ENCODE data around the gene PADI6. TPM values are rescaled to one million over a fixed set of nuclear protein-coding genes. Genes with fewer than 3 reads are reported as not detected.

Gene PADI6
- total and polyA plus RNA-seq, 2 donors (not counting 1 experiment from before 2014, with no cell fraction given), result 0.04 TPM; not detected in 1

DNA sequence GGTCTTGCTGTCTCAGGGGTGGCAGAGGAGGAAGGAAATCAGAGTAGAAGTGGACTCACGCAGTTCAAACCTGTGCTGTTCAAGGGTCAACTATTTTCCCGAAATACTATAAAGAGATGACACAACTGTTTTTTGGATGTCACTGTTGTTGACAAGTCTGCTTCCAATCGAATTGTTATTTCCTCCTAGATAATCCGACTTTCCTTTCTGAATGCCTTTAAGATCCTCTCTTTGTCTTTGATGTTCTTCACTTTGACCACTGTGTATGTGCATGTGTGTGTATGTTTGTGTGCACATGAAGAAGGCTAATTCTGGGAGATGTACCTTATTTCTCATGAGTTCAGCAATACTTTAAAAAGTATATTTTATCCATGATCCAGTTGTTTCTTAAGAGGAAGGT, 42.4 kb upstream of the PADI6 start:
- no peaks in the 10 kb centered on the region for H3K9me3 ChIP-seq (ENCODE audit: control extremely low read depth in 1 of 3, control insufficient read depth in 2 of 3, insufficient read depth in 1 of 3, low read length in 2 of 3)
- H3K4me2 ChIP-seq (replicated peaks; ENCODE audit: low read depth, low read length, poor library complexity, severe bottlenecking), result no peak overlapping the region
- intact Hi-C loops (cut with micrococcal nuclease), result no loop called here
- H3K27me3 ChIP-seq (replicated peaks in 1 of 4; ENCODE audit: control extremely low read depth in 1 of 4, control insufficient read depth in 3 of 4, insufficient read depth in 4 of 4, low read length in 3 of 4), result peaks cover 0 to 12% (median 0%) of the 10 kb centered on the region in 4 experiments
- Mint-ChIP-seq H3K4me3 (no peak overlapping the region), H3K27me3 (peaks cover 41% of the 10 kb centered on the region), H3K27ac (no peak overlapping the region), H3K9me3 (ENCODE audit: insufficient read depth) (no peaks in the 10 kb centered on the region), H3K4me1 (no peaks in the 10 kb centered on the region)
- TF ChIP-seq, protein P1, sequence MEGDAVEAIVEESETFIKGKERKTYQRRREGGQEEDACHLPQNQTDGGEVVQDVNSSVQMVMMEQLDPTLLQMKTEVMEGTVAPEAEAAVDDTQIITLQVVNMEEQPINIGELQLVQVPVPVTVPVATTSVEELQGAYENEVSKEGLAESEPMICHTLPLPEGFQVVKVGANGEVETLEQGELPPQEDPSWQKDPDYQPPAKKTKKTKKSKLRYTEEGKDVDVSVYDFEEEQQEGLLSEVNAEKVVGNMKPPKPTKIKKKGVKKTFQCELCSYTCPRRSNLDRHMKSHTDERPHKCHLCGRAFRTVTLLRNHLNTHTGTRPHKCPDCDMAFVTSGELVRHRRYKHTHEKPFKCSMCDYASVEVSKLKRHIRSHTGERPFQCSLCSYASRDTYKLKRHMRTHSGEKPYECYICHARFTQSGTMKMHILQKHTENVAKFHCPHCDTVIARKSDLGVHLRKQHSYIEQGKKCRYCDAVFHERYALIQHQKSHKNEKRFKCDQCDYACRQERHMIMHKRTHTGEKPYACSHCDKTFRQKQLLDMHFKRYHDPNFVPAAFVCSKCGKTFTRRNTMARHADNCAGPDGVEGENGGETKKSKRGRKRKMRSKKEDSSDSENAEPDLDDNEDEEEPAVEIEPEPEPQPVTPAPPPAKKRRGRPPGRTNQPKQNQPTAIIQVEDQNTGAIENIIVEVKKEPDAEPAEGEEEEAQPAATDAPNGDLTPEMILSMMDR (IDR thresholded peaks at IDR 0.05), result no peak
- no peak for TF ChIP-seq EZH2 (IDR thresholded peaks at IDR 0.05; ENCODE audit: borderline replicate concordance, insufficient read depth, low read depth, low read length, poor library complexity, severe bottlenecking)
- no peak overlapping the region for H3K27ac ChIP-seq (ENCODE audit: low read length in 2 of 2)
- ChIA-PET CTCF (interaction anchor here (0.6 kb wide), 1 partner anchor 205 kb away, joined by 3 read pairs; no protein-coding TSS in a partner anchor), POLR2A (no interaction called here)
- no peak overlapping the region for H2AFZ ChIP-seq (ENCODE audit: insufficient read depth, low read depth, low read length, poor library complexity, severe bottlenecking)
- no peak overlapping the region for H3K4me3 ChIP-seq (ENCODE audit: control extremely low read depth in 1 of 5, extremely low read depth in 1 of 5, insufficient read depth in 1 of 5, low read depth in 2 of 5, low read length in 4 of 5)
- WGBS (ENCODE audit: insufficient coverage), result 100% methylated on average over 1 of the region's 4 CpGs
- ATAC-seq (ENCODE audit: low read depth) (no peak), DNase-seq (no peak)
- H3K9ac ChIP-seq (ENCODE audit: low read length), result no peak overlapping the region
- H3K4me1 ChIP-seq (ENCODE audit: control insufficient read depth in 2 of 2, insufficient read depth in 2 of 2, low read length in 2 of 2), result no peaks in the 10 kb centered on the region
- H4K20me1 ChIP-seq (ENCODE audit: control insufficient read depth, insufficient read depth, low read length, poor library complexity, severe bottlenecking), result no peaks in the 10 kb centered on the region
- no peaks in the 10 kb centered on the region for H3K79me2 ChIP-seq (ENCODE audit: control insufficient read depth, insufficient read depth, low read length)
- H3K36me3 ChIP-seq (replicated peaks in 1 of 2; ENCODE audit: control extremely low read depth in 1 of 2, control insufficient read depth in 1 of 2, extremely low read depth in 1 of 2, insufficient read depth in 2 of 2, low read length in 1 of 2), result no peaks in the 10 kb centered on the region

DNA sequence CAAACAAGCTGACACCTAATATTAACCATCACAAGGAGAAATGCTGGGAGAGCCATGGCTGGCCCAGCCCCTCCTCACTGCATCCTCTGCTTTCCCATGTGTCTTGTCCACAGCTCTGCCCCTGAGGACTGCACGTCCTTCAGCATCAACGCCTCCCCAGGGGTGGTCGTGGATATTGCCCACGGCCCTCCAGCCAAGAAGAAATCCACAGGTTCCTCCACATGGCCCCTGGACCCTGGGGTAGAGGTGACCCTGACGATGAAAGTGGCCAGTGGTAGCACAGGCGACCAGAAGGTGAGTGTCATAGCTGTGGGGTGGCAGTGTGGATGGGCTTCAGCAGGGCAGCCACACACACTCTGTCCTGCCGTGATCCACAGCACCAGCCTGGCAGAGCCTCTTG, 41.1 kb upstream of the PADI6 start:
- Histone ChIP-seq H3K27me3 (replicated peaks in 1 of 4; ENCODE audit: control extremely low read depth in 1 of 4, control insufficient read depth in 3 of 4, insufficient read depth in 4 of 4, low read length in 3 of 4) (peaks cover 0 to 17% (median 0%) of the 10 kb centered on the region in 4 experiments), H2AFZ (ENCODE audit: insufficient read depth, low read depth, low read length, poor library complexity, severe bottlenecking) (no peak overlapping the region), H3K4me1 (ENCODE audit: control insufficient read depth in 2 of 2, insufficient read depth in 2 of 2, low read length in 2 of 2) (no peaks in the 10 kb centered on the region), H3K36me3 (replicated peaks in 1 of 2; ENCODE audit: control extremely low read depth in 1 of 2, control insufficient read depth in 1 of 2, extremely low read depth in 1 of 2, insufficient read depth in 2 of 2, low read length in 1 of 2) (no peaks in the 10 kb centered on the region), H3K4me3 (ENCODE audit: control extremely low read depth in 1 of 5, extremely low read depth in 1 of 5, insufficient read depth in 1 of 5, low read depth in 2 of 5, low read length in 4 of 5) (no peak overlapping the region), H3K9me3 (ENCODE audit: control extremely low read depth in 1 of 3, control insufficient read depth in 2 of 3, insufficient read depth in 1 of 3, low read length in 2 of 3) (no peaks in the 10 kb centered on the region), H4K20me1 (ENCODE audit: control insufficient read depth, insufficient read depth, low read length, poor library complexity, severe bottlenecking) (no peaks in the 10 kb centered on the region), H3K79me2 (ENCODE audit: control insufficient read depth, insufficient read depth, low read length) (no peaks in the 10 kb centered on the region), H3K27ac (ENCODE audit: low read length in 2 of 2) (no peak overlapping the region), H3K9ac (ENCODE audit: low read length) (no peak overlapping the region), H3K4me2 (replicated peaks; ENCODE audit: low read depth, low read length, poor library complexity, severe bottlenecking) (no peak overlapping the region)
- Mint-ChIP-seq H3K27ac (no peak overlapping the region), H3K4me3 (no peak overlapping the region), H3K27me3 (peaks cover 46% of the 10 kb centered on the region), H3K4me1 (no peaks in the 10 kb centered on the region), H3K9me3 (ENCODE audit: insufficient read depth) (no peaks in the 10 kb centered on the region)
- ChIA-PET POLR2A (no interaction called here), CTCF (no interaction called here)
- intact Hi-C loops (cut with micrococcal nuclease), result no loop called here
- 82% methylated on average over 7 of the region's 7 CpGs for WGBS (ENCODE audit: insufficient coverage)
- DNase-seq (no peak), ATAC-seq (ENCODE audit: low read depth) (no peak)
- TF ChIP-seq EZH2 (IDR thresholded peaks at IDR 0.05; ENCODE audit: borderline replicate concordance, insufficient read depth, low read depth, low read length, poor library complexity, severe bottlenecking), result no peak
- TF ChIP-seq, protein P1 (IDR thresholded peaks at IDR 0.05), result no peak

Data from B cell (primary cell).